ENCODE data around the gene PLP2. TPM values are rescaled to one million over a fixed set of nuclear protein-coding genes. Genes with fewer than 3 reads are reported as not detected.

The PLP2 gene
- polyA plus RNA-seq, 3 donors, result 280 to 374 (median 330) TPM

DNA sequence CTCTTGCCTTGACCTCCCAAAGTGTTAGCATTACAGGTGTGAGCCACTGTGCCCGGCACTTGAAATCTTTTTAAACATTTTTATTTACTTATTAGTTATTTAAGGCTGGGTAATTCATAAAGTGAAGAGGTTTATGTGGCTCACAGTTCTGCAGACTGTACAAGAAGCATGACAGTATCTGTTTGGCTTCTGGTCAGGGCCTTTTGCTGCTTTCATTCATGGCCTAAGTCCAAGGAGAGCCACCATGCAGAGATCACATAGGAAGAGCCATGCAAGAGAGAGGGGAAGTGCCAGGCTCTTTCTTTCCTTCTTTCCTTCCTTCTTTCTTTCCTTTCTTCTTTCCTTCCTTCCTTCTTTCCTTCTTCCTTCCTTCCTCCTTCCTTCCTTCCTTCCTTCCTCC lies 37.9 kb upstream of the PLP2 start:
- intact Hi-C loops (cut with micrococcal nuclease), result no loop called here
- WGBS (ENCODE audit: insufficient coverage), result no CpG with 5 or more reads among the region's 1 CpG
- peaks cover 5 to 6% of the 10 kb centered on the region in 2 donors for H3K4me1 ChIP-seq (ENCODE audit: control insufficient read depth in 1 of 2, insufficient read depth in 2 of 2, low read length in 2 of 2)
- H3K27ac Mint-ChIP-seq, result no peak overlapping the region
- no peak for DNase-seq
- no peaks in the 10 kb centered on the region for H3K36me3 ChIP-seq (replicated peaks in 1 of 2; ENCODE audit: control insufficient read depth in 1 of 2, insufficient read depth in 2 of 2, low read length in 2 of 2)
- no peaks in the 10 kb centered on the region for H4K20me1 ChIP-seq (ENCODE audit: insufficient read depth, low read length)
- H3K36me3 Mint-ChIP-seq, result no peaks in the 10 kb centered on the region
- peaks cover 2 to 10% of the 10 kb centered on the region in 2 donors for H3K9me3 ChIP-seq (replicated peaks in 1 of 2; ENCODE audit: control insufficient read depth in 1 of 2, insufficient read depth in 1 of 2, low read length in 2 of 2)
- no peak overlapping the region for H3K4me2 ChIP-seq (replicated peaks; ENCODE audit: extremely low read depth, low read length, poor library complexity, severe bottlenecking)
- H3K4me3 Mint-ChIP-seq, result no peak overlapping the region
- peaks cover 0 to 31% (median 20%) of the 10 kb centered on the region in 7 donors for H3K9me3 Mint-ChIP-seq
- H3K4me3 ChIP-seq (replicated peaks in 1 of 3; ENCODE audit: low read depth in 2 of 3, low read length in 3 of 3), result no peak overlapping the region
- no peak overlapping the region for H3K9ac ChIP-seq (ENCODE audit: insufficient read depth, low read length, poor library complexity, severe bottlenecking)
- H3K27ac ChIP-seq (ENCODE audit: low read depth in 1 of 2, low read length in 2 of 2), result no peak overlapping the region
- H3K79me2 ChIP-seq (ENCODE audit: insufficient read depth, low read length), result no peaks in the 10 kb centered on the region
- no peaks in the 10 kb centered on the region for H3K27me3 Mint-ChIP-seq (ENCODE audit: low read depth in 3 of 3)
- no peak overlapping the region for H2AFZ ChIP-seq (ENCODE audit: insufficient read depth, low read depth, low read length, poor library complexity, severe bottlenecking)
- H3K4me1 Mint-ChIP-seq, result peaks cover 6% of the 10 kb centered on the region
- TF ChIP-seq, protein P1, sequence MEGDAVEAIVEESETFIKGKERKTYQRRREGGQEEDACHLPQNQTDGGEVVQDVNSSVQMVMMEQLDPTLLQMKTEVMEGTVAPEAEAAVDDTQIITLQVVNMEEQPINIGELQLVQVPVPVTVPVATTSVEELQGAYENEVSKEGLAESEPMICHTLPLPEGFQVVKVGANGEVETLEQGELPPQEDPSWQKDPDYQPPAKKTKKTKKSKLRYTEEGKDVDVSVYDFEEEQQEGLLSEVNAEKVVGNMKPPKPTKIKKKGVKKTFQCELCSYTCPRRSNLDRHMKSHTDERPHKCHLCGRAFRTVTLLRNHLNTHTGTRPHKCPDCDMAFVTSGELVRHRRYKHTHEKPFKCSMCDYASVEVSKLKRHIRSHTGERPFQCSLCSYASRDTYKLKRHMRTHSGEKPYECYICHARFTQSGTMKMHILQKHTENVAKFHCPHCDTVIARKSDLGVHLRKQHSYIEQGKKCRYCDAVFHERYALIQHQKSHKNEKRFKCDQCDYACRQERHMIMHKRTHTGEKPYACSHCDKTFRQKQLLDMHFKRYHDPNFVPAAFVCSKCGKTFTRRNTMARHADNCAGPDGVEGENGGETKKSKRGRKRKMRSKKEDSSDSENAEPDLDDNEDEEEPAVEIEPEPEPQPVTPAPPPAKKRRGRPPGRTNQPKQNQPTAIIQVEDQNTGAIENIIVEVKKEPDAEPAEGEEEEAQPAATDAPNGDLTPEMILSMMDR (IDR thresholded peaks at IDR 0.05), result no peak
- H3K27me3 ChIP-seq (ENCODE audit: control insufficient read depth in 2 of 2, insufficient read depth in 2 of 2, low read length in 2 of 2), result no peaks in the 10 kb centered on the region

DNA sequence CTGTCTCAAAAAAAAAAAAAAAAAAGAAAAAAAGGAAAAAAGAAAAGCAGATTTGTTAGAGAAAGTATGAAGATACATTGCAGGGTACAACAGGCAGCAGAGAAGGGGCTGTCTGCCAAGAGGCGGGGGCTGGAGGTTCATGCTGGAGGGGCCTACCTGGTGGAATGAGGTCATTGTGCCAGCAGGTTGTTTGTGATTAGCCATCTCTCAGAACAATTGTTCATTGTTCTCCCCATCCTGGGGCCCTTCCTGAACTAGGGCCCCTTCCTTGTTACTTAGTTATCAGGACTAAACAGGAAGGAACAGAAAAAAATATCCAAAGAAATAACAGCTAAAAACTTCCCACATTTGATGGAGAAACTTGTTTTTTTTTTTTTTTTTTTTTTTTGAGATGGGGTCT lies 34.2 kb upstream of the PLP2 start:
- WGBS (ENCODE audit: insufficient coverage), result no CpG with 5 or more reads among the region's 1 CpG
- Histone ChIP-seq H3K4me2 (replicated peaks; ENCODE audit: extremely low read depth, low read length, poor library complexity, severe bottlenecking) (no peak overlapping the region), H2AFZ (ENCODE audit: insufficient read depth, low read depth, low read length, poor library complexity, severe bottlenecking) (no peak overlapping the region), H3K4me1 (ENCODE audit: control insufficient read depth in 1 of 2, insufficient read depth in 2 of 2, low read length in 2 of 2) (no peaks in the 10 kb centered on the region), H3K9me3 (replicated peaks in 1 of 2; ENCODE audit: control insufficient read depth in 1 of 2, insufficient read depth in 1 of 2, low read length in 2 of 2) (peaks cover 29 to 32% of the 10 kb centered on the region in 2 donors), H3K36me3 (replicated peaks in 1 of 2; ENCODE audit: control insufficient read depth in 1 of 2, insufficient read depth in 2 of 2, low read length in 2 of 2) (no peaks in the 10 kb centered on the region), H3K27ac (ENCODE audit: low read depth in 1 of 2, low read length in 2 of 2) (no peak overlapping the region), H3K9ac (ENCODE audit: insufficient read depth, low read length, poor library complexity, severe bottlenecking) (no peak overlapping the region), H3K79me2 (ENCODE audit: insufficient read depth, low read length) (no peaks in the 10 kb centered on the region), H4K20me1 (ENCODE audit: insufficient read depth, low read length) (no peaks in the 10 kb centered on the region), H3K27me3 (ENCODE audit: control insufficient read depth in 2 of 2, insufficient read depth in 2 of 2, low read length in 2 of 2) (no peaks in the 10 kb centered on the region), H3K4me3 (replicated peaks in 1 of 3; ENCODE audit: low read depth in 2 of 3, low read length in 3 of 3) (no peak overlapping the region)
- Mint-ChIP-seq H3K4me1 (no peaks in the 10 kb centered on the region), H3K27me3 (ENCODE audit: low read depth in 3 of 3) (peaks cover 0 to 3% (median 0%) of the 10 kb centered on the region in 3 donors), H3K27ac (no peak overlapping the region), H3K4me3 (no peak overlapping the region), H3K9me3 (peaks cover 6 to 55% (median 43%) of the 10 kb centered on the region in 7 donors), H3K36me3 (peaks cover 0 to 4% of the 10 kb centered on the region in 2 donors)
- intact Hi-C loops (cut with micrococcal nuclease), result no loop called here
- DNase-seq, result no peak
- TF ChIP-seq, protein P1 (IDR thresholded peaks at IDR 0.05), result no peak

Data from CD14-positive monocyte (primary cell).